Heart left ventricle (tissue), 13 donors: Measurements from ENCODE around the gene ENTREP1.

Experiments
- CTCF ChIP-seq, 12 donors: fragments of 200-600 bp; sonication (generic) in 4 of 12; IDR thresholded peaks; one replicate each; pipeline versions ENCODE4 v1.5.0 to v1.8.0; 2018 to 2022; ENCODE audit warnings: antibody characterized with exemption in 12 of 12, mild to moderate bottlenecking in 5 of 12
- POLR2A ChIP-seq, 2 donors: fragments of 450-650 bp; IDR thresholded peaks; one replicate each; pipeline ENCODE4 v1.6.1; 2017; ENCODE audit warnings: antibody characterized with exemption in 2 of 2, mild to moderate bottlenecking in 2 of 2, moderate library complexity in 2 of 2
- donor health status: ischemic (EF 13 %, LVEDD 7.1; RV severe dilation, severe dysfunction).
- donor health status: DM: no; HTN: yes; CAD: no.
- donor health status: DM: no; HTN: no; CAD: no.
- donor health status: ischemic (EF 25% LVEDD 6.9; RV normal size, moderate dysfunction).
- donor health status: ischemic (EF 25% LVEDD 5.7; RV mildly dilated, moderate dysfunction).
- donor health status: ischemic (EF 35%, LVEDD 5.7; RV mildly dilated, moderate dysfunction).
- donor health status: nonischemic (EF 11% LVEDD 7.7; RV severe dilation, severe dysfunction).
- donor health status: DM: yes; HTN: yes; CAD: no.
- donor health status: PGD.
- donor health status: ischemic (EF 29% LVEDD 5.4; RV normal size, mild dysfunction).
- donor health status: nonischemic (EF 23%, LVEDD 6.1; RV moderate dilation, normal function).

- TF ChIP-seq CTCF (IDR thresholded peaks at IDR 0.05) = no peak
- no peak for TF ChIP-seq POLR2A (IDR thresholded peaks at IDR 0.05)
Measured at GRCh38 chr9:69376651-69377050, 51.6 kb downstream of the ENTREP1 start.
